H1 (cell line): ENCODE results near the gene TGFB1I1. TPM values are rescaled to one million over a fixed set of nuclear protein-coding genes. Genes with fewer than 3 reads are reported as not detected.

ENCODE experiments used
- CTCF ChIA-PET: fragments of 300-600 bp; sonication (Branson Sonifier 250); formaldehyde crosslinking; loops from one replicate; lab custom pipeline; 2021; ENCODE audit not compliant: partially characterized antibody; lab: Charles Lee
- POLR2A ChIA-PET: fragments of 300-600 bp; sonication (Branson Sonifier 250); formaldehyde crosslinking; loops from one replicate; lab custom pipeline; 2021; ENCODE audit warnings: inconsistent platforms; ENCODE audit not compliant: partially characterized antibody; lab: Charles Lee
- DNase-seq, 2 experiments: peaks; one replicate each; pipeline versions ENCODE4 v3.0.0 to v3.0.0-alpha.2; 2010 to 2022; ENCODE audit warnings: low spot score in 2 of 2, low read depth in 1 of 2, mixed read lengths in 1 of 2
- FAIRE-seq: peaks from 2 replicates; lab custom pipeline; 2011; peaks lifted over from hg19 to GRCh38; lab: Jason Lieb, UNC
- H2AFZ ChIP-seq: 2 replicates; pipeline ENCODE4 v1.8.1; 2012; ENCODE audit warnings: low read length, inconsistent platforms
- H2AK5ac ChIP-seq: 2 replicates; pipeline ENCODE4 v1.6.1; 2013; ENCODE audit warnings: low read depth, low read length
- H2BK120ac ChIP-seq: replicated peaks from 2 replicates; pipeline ENCODE3; 2013; ENCODE audit warnings: low read depth, low read length, inconsistent platforms
- H2BK12ac ChIP-seq: 2 replicates; pipeline ENCODE4 v1.6.1; 2013; ENCODE audit warnings: low read depth, low read length
- H2BK15ac ChIP-seq: 2 replicates; pipeline ENCODE4 v1.6.1; 2013; ENCODE audit warnings: low read length
- H2BK20ac ChIP-seq: 2 replicates; pipeline ENCODE4 v1.6.1; 2013; ENCODE audit warnings: low read length
- H2BK5ac ChIP-seq: 2 replicates; pipeline ENCODE4 v1.6.1; 2013; ENCODE audit warnings: low read depth, low read length
- H3K14ac ChIP-seq: 2 replicates; pipeline ENCODE4 v1.6.1; 2013; ENCODE audit warnings: inconsistent platforms; ENCODE audit not compliant: insufficient read length
- H3K18ac ChIP-seq: 2 replicates; pipeline ENCODE4 v1.6.1; 2013; ENCODE audit warnings: low read length; ENCODE audit errors: extremely low read depth
- H3K23ac ChIP-seq: 2 replicates; pipeline ENCODE4 v1.6.1; 2013; ENCODE audit warnings: inconsistent platforms; ENCODE audit not compliant: insufficient read length
- H3K23me2 ChIP-seq: 2 replicates; pipeline ENCODE4 v1.6.1; 2013; ENCODE audit warnings: low read depth, low read length
- H3K27ac ChIP-seq: 2 replicates; pipeline ENCODE4 v1.6.1; 2011; ENCODE audit warnings: low read depth, low read length, inconsistent platforms
- H3K27me3 ChIP-seq, 4 experiments: replicated peaks in 1 of 4; 1 replicate in 1 of 4; 2 replicates in 3 of 4; pipeline versions ENCODE4 v1.6.1 to v1.8.1; 2011 to 2013; ENCODE audit warnings: low read length in 3 of 4, mild to moderate bottlenecking in 3 of 4, inconsistent platforms in 2 of 4, mixed read lengths in 2 of 4, moderate library complexity in 1 of 4; ENCODE audit not compliant: control insufficient read depth in 3 of 4, insufficient read depth in 3 of 4; ENCODE audit errors: extremely low read depth in 1 of 4
- H3K36me3 ChIP-seq, 4 experiments: 2 replicates each; pipeline versions ENCODE4 v1.6.1 to v1.8.1; 2011 to 2013; ENCODE audit warnings: mild to moderate bottlenecking in 4 of 4, low read length in 3 of 4, moderate library complexity in 2 of 4, control low read depth in 1 of 4, inconsistent platforms in 1 of 4; ENCODE audit not compliant: insufficient read depth in 4 of 4, control insufficient read depth in 2 of 4
- H3K4ac ChIP-seq: replicated peaks from 2 replicates; pipeline ENCODE3; 2013; ENCODE audit warnings: low read length, low read depth, mixed read lengths, inconsistent platforms; ENCODE audit not compliant: insufficient read length
- H3K4me1 ChIP-seq, 4 experiments: replicated peaks in 1 of 4; 1 replicate in 1 of 4; 2 replicates in 3 of 4; pipeline versions ENCODE4 v1.6.1 to v1.8.1; 2011 to 2013; ENCODE audit warnings: low read length in 3 of 4, inconsistent platforms in 2 of 4, mixed read lengths in 1 of 4; ENCODE audit not compliant: insufficient read depth in 4 of 4, control insufficient read depth in 3 of 4
- H3K4me2 ChIP-seq, 2 experiments: 2 replicates each; pipeline versions ENCODE4 v1.6.1 to v1.8.1; 2011 to 2013; ENCODE audit warnings: low read depth in 2 of 2, low read length in 2 of 2, control low read depth in 1 of 2, inconsistent platforms in 1 of 2, mild to moderate bottlenecking in 1 of 2; ENCODE audit not compliant: insufficient read depth in 1 of 2
- H3K4me3 ChIP-seq, 4 experiments: fragments of 200-600, 300-600 bp in 1 of 4; sonication (generic), shearing (Covaris generic), sonication (Bioruptor Twin) in 1 of 4; 2 replicates each; pipeline versions ENCODE4 v1.5.1 to v1.8.1; 2011 to 2016; ENCODE audit warnings: low read length in 4 of 4, low read depth in 3 of 4, control low read depth in 2 of 4, inconsistent platforms in 2 of 4, mild to moderate bottlenecking in 2 of 4, mixed read lengths in 1 of 4, moderate library complexity in 1 of 4; ENCODE audit not compliant: insufficient read depth in 2 of 4; ENCODE audit errors: extremely low read depth in 1 of 4
- H3K56ac ChIP-seq: replicated peaks from 2 replicates; pipeline ENCODE3; 2013; ENCODE audit warnings: low read depth, mild to moderate bottlenecking, mixed read lengths, low read length, inconsistent platforms; ENCODE audit not compliant: insufficient read length
- H3K79me1 ChIP-seq: 2 replicates; pipeline ENCODE4 v1.6.1; 2013; ENCODE audit warnings: low read depth, low read length, control low read depth
- H3K79me2 ChIP-seq, 2 experiments: 2 replicates each; pipeline versions ENCODE4 v1.6.1 to v1.8.1; 2012 to 2013; ENCODE audit warnings: low read length in 2 of 2, mild to moderate bottlenecking in 2 of 2, inconsistent platforms in 1 of 2; ENCODE audit not compliant: insufficient read depth in 2 of 2, control insufficient read depth in 1 of 2
- H3K9ac ChIP-seq, 4 experiments: replicated peaks in 1 of 4; 1 replicate in 1 of 4; 2 replicates in 3 of 4; pipeline versions ENCODE4 v1.6.1 to v1.8.1; 2011 to 2013; ENCODE audit warnings: low read depth in 3 of 4, low read length in 3 of 4, control low read depth in 2 of 4, mild to moderate bottlenecking in 2 of 4, moderate library complexity in 2 of 4, inconsistent platforms in 1 of 4; ENCODE audit errors: extremely low read depth in 1 of 4
- H3K9me3 ChIP-seq, 2 experiments: 2 replicates each; pipeline versions ENCODE4 v1.6.1 to v1.8.1; 2012 to 2013; ENCODE audit warnings: mild to moderate bottlenecking in 2 of 2, moderate library complexity in 2 of 2, control low read depth in 1 of 2, inconsistent platforms in 1 of 2, low read depth in 1 of 2, low read length in 1 of 2, mixed read lengths in 1 of 2; ENCODE audit not compliant: insufficient read depth in 2 of 2
- H4K20me1 ChIP-seq, 2 experiments: replicated peaks in 1 of 2; 2 replicates each; pipeline versions ENCODE3 to v1.8.1; 2011 to 2013; ENCODE audit warnings: inconsistent platforms in 2 of 2, low read length in 2 of 2, mild to moderate bottlenecking in 1 of 2; ENCODE audit not compliant: insufficient read depth in 2 of 2, control insufficient read depth in 1 of 2
- H4K5ac ChIP-seq: 2 replicates; pipeline ENCODE4 v1.6.1; 2013; ENCODE audit warnings: low read length, low read depth, mixed read lengths, inconsistent platforms; ENCODE audit not compliant: insufficient read length
- H4K8ac ChIP-seq: 2 replicates; pipeline ENCODE4 v1.8.0; 2013; ENCODE audit warnings: mild to moderate bottlenecking, moderate library complexity, low read length, inconsistent platforms; ENCODE audit not compliant: insufficient read depth; ENCODE audit errors: extremely low read depth
- H4K91ac ChIP-seq: replicated peaks from 2 replicates; pipeline ENCODE3; 2013; ENCODE audit warnings: low read length, mixed read lengths, inconsistent platforms; ENCODE audit not compliant: insufficient read length
- BRCA1 ChIP-seq: IDR thresholded peaks from 2 replicates; pipeline ENCODE4 v1.6.1; 2012; ENCODE audit warnings: low read depth, low read length, improper control_type of control experiment
- CEBPB ChIP-seq: IDR thresholded peaks from 2 replicates; pipeline ENCODE4 v1.6.1; 2012; ENCODE audit warnings: low read depth, low read length
- SIN3A ChIP-seq, 2 experiments: IDR thresholded peaks in 1 of 2; conservative IDR thresholded peaks in 1 of 2; 2 replicates each; pipeline ENCODE4 v1.6.1; 2011 to 2012; ENCODE audit warnings: low read length in 2 of 2, improper control_type of control experiment in 1 of 2, low read depth in 1 of 2, mild to moderate bottlenecking in 1 of 2
- SRF ChIP-seq: IDR thresholded peaks from 2 replicates; pipeline ENCODE4 v1.6.1; 2011; ENCODE audit warnings: mild to moderate bottlenecking, low read depth, low read length, moderate library complexity
- TAF1 ChIP-seq: IDR thresholded peaks from 2 replicates; pipeline ENCODE4 v1.6.1; 2011; ENCODE audit warnings: mild to moderate bottlenecking, low read depth, low read length
- WGBS, 2 experiments: shearing (Covaris generic) in 1 of 2; methylation state at CpG; one replicate each; pipeline versions ENCODE4 v1.1.6 to v1.1.7; 2013 to 2015; ENCODE audit warnings: low lambda C conversion rate in 2 of 2, mixed read lengths in 2 of 2, inconsistent platforms in 1 of 2, low coverage in 1 of 2, missing lambda C conversion rate in 1 of 2; ENCODE audit not compliant: insufficient replicate concordance in 2 of 2, insufficient coverage in 1 of 2, insufficient read length in 1 of 2; ENCODE audit errors: extremely low coverage in 1 of 2, missing lambda C conversion rate in 1 of 2; 5-methylcytosine and 5-hydroxymethylcytosine counted together
- polyA plus RNA-seq, 7 experiments: library from polyadenylated mRNA; depleted of rRNA in 3 of 7; stranded (reverse) in 5 of 7; unstranded in 2 of 7; fragments of >200 nt in 5 of 7; fragments of 200-250 nt in 2 of 7; gene quantifications; 1 replicate in 5 of 7; 2 replicates in 1 of 7; 4 replicates in 1 of 7; pipeline versions ENCODE4 v1.2.1 to v1.2.3, GENCODE V29; 2011 to 2013; ENCODE audit warnings: missing spikeins in 2 of 7, mixed read lengths in 2 of 7
- total RNA-seq: library from RNA; stranded (reverse); fragmentation: NEBNext Ultra II Directional; extraction: Animal tissue kit (Norgen Biotek cat#: 25700); gene quantifications from 2 replicates; pipeline ENCODE4 v1.2.1, GENCODE V29; 2021
- TF ChIP-seq, protein P1 (sequence below): IDR thresholded peaks from 2 replicates; pipeline ENCODE4 v1.6.1; 2011; ENCODE audit warnings: low read depth, mild to moderate bottlenecking, low read length; ENCODE audit not compliant: insufficient read depth

TGFB1I1 gene
- total and polyA plus RNA-seq, 2 of the 8 experiments (the other 6 are each of a cell fraction or from before 2014, with no cell fraction given), result 5.6 to 5.8 TPM

DNA sequence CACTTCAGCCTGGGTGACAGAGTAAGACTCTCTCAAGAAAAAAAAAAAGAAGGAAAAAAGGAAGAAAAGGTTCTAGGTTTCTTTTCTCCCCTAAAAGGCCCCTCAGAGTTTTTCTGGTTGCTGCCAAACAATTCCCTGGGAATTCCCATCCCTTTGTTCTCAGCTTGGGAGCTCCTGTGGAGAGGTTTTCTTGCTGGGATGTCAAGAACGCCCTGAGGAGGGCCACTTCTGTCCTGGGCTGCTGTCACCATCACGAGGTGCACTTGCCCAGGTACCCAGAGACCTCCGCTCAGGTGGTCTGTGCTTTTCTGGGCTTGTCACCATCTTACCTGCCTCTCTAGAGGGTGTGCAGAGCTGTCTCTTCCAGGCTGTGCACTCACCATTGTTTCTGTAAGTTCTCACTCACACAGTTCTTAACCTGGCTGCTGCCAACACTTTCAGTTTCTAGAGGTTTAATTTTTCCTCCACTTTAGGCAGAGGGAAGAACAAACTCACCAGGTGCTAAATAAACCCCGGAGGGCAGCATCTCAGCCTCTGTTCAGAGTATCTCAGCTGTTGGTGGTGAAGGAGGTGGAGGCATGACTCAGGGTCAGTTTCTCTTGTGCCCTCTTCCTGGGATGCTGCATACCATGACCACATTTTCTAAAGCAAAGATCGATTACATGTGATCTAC lies 41.4 kb upstream of the TGFB1I1 start:
- no peak overlapping the region for H3K4me3 ChIP-seq
- H3K79me2 ChIP-seq, result no peaks in the 10 kb centered on the region
- H2BK12ac ChIP-seq, result no peak overlapping the region
- no peak overlapping the region for H4K5ac ChIP-seq
- no peaks in the 10 kb centered on the region for H3K36me3 ChIP-seq
- 0 out of 4 replicates have a peak overlapping the region, but pooled peaks of 1 of the 2 experiments have one; percentile 6 for H3K4me2 ChIP-seq
- no peak overlapping the region for H3K56ac ChIP-seq
- no peak overlapping the region for H3K18ac ChIP-seq
- no peak overlapping the region for H2BK15ac ChIP-seq
- no peak overlapping the region for H3K9ac ChIP-seq
- WGBS, 2 experiments, result 60% methylated on average over 5 of the region's 5 CpGs; no CpG with 5 or more reads in 1 of the 2 experiments
- no peak overlapping the region for H2BK120ac ChIP-seq
- H3K14ac ChIP-seq, result no peak overlapping the region
- H3K23ac ChIP-seq, result no peak overlapping the region
- H3K27ac ChIP-seq, result no peak overlapping the region
- no peaks in the 10 kb centered on the region for H4K20me1 ChIP-seq
- no peak overlapping the region for H2AFZ ChIP-seq
- H2AK5ac ChIP-seq, result no peak overlapping the region
- H3K9me3 ChIP-seq, result peaks cover 5 to 6% of the 10 kb centered on the region in 2 experiments
- H3K4me1 ChIP-seq, result no peaks in the 10 kb centered on the region; a peak in 2 of 7 replicates
- H3K27me3 ChIP-seq, result peaks cover 5 to 25% (median 24%) of the 10 kb centered on the region in 4 experiments
- ChIA-PET CTCF (interaction anchor here (0.7 to 5.8 kb wide), 5 partner anchors 12 to 452 kb away, joined by 3 to 36 read pairs (median 3); partner anchors contain the start of genes TRIM72 and ZNF843), POLR2A (interaction anchor here (0.6 to 2.5 kb wide), 4 partner anchors 27 to 250 kb away, joined by 3 to 10 read pairs (median 4); partner anchors contain the start of gene FUS)
- no peak overlapping the region for H4K8ac ChIP-seq
- DNase-seq (no peak), FAIRE-seq (no peak)
- no peak for TF ChIP-seq SIN3A (conservative IDR thresholded peaks at IDR 0.05 in 1 of 2, IDR thresholded peaks at IDR 0.05 in 1 of 2; ENCODE audit: low read depth in 1 of 2, low read length in 2 of 2)
- TF ChIP-seq SRF, result no peak
- TF ChIP-seq CEBPB, result no peak
- no peak for TF ChIP-seq TAF1
- no peak for TF ChIP-seq BRCA1
- TF ChIP-seq, protein P1, sequence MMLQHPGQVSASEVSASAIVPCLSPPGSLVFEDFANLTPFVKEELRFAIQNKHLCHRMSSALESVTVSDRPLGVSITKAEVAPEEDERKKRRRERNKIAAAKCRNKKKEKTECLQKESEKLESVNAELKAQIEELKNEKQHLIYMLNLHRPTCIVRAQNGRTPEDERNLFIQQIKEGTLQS, result no peak
- no peak overlapping the region for H4K91ac ChIP-seq
- H2BK20ac ChIP-seq, result no peak overlapping the region
- H3K4ac ChIP-seq, result no peak overlapping the region
- H3K79me1 ChIP-seq, result no peaks in the 10 kb centered on the region
- no peak overlapping the region for H2BK5ac ChIP-seq
- H3K23me2 ChIP-seq, result peaks cover 2% of the 10 kb centered on the region; the same call in 1 of the 2 replicates
